Activated gamma-delta T cell treated with Interleukin-2 at 50 U/mL for 16 hours (primary cell): ENCODE results near the gene MACO1.

Experiments
- DNase-seq: peaks from one replicate; pipeline ENCODE4 v3.0.0-alpha.2; 2020

MACO1 gene

GRCh38 chr1:25544243-25544764 lies 113.6 kb downstream of the MACO1 start:
- DNase-seq = no peak

GRCh38 chr1:25544819-25545218 lies 114.1 kb downstream of the MACO1 start:
- no peak for DNase-seq

- no peak for DNase-seq
Observed at GRCh38 chr1:25545767-25546166, 115.1 kb downstream of the MACO1 start.

GRCh38 chr1:25546193-25546592 lies 115.5 kb downstream of the MACO1 start:
- DNase-seq = no peak

GRCh38 chr1:25548601-25549000 lies 117.9 kb downstream of the MACO1 start:
- DNase-seq = no peak

- peak; percentile 71 for DNase-seq
Observed at GRCh38 chr1:25549273-25550154, 118.8 kb downstream of the MACO1 start.
